GM21360 (cell line): Measurements from ENCODE around the gene CIDEA.

Experiments used
- ATAC-seq: cut with Tn5 transposase; IDR thresholded peaks from one replicate; pipeline ENCODE4 v1.9.1; 2021; ENCODE audit warnings: mild to moderate bottlenecking, moderate library complexity; ENCODE audit not compliant: unreplicated experiment

The CIDEA gene

DNA sequence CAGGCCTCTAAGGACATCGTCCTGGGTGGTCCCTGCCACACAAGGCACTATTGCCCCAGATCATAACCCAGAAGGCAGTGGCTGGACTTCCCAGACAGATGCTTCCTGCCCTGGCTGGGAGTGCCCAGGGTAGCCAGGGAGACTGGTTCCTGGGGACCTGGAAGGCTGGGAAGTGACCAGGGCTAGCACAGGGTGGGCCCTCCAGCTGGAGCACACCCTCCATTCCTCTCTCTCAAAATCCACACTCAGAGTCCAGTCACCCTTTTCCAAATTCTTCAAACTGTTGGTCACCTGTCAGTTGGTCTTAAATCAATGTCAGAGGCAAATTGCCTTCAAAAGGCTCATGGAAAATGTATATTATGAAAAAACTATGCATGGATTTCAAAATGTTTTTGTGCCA lies 42.3 kb downstream of the CIDEA start:
- ATAC-seq: no peak

DNA sequence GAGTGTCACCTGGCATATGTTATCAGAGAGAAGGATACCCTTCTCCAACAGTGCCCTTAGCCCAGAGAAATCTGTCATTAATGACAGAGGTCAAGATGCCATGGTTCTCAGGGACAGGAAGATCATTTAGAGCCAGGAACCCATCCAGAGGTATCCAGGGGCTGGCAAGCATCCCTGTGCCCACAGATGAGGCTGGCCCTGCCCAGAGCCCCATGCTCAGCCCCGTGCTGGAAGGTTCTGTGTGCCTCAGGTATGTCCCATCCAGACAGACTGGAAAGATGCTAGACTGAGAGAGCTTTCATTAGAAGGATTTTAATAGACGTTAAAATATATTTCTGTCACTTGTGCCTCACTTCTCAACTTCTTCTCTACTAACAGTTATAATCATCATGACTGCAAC lies 45.7 kb downstream of the CIDEA start:
- no peak for ATAC-seq

DNA sequence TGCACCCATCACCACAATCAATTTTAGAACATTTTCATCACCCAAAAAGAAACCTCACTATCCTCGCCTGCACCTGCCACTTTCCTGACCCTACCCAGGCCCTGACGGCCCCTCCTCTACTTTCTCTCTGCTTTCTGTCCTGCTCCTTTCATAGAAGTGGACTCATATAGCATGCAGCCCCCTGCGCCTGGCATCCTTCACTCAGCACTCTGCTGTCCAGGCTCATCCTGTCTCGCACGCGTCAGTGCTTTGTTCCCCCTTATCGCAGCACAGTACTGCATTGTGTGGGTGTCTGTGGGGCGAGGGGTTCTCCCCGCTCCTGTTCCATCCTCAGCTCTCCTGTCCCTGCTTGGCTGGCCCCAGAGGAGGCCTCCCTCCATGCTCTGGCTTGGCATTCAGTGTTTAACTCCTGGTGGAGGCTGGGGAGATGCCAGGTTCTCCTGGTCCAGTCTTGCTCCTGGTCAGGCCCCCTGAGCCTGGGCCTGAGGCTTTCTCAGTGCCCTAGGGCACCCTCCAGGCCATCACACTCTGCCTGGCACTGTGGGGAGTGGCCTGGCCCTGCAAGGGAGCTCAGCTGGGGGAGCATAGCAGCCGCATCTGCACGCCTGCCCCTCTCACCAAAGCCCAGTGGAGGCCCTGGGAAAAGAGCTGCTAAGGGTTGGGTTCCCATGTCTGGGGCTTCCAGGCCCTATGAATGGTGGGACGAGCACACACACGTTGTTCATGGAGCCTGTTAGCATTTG lies 47.3 kb downstream of the CIDEA start:
- no peak for ATAC-seq

DNA sequence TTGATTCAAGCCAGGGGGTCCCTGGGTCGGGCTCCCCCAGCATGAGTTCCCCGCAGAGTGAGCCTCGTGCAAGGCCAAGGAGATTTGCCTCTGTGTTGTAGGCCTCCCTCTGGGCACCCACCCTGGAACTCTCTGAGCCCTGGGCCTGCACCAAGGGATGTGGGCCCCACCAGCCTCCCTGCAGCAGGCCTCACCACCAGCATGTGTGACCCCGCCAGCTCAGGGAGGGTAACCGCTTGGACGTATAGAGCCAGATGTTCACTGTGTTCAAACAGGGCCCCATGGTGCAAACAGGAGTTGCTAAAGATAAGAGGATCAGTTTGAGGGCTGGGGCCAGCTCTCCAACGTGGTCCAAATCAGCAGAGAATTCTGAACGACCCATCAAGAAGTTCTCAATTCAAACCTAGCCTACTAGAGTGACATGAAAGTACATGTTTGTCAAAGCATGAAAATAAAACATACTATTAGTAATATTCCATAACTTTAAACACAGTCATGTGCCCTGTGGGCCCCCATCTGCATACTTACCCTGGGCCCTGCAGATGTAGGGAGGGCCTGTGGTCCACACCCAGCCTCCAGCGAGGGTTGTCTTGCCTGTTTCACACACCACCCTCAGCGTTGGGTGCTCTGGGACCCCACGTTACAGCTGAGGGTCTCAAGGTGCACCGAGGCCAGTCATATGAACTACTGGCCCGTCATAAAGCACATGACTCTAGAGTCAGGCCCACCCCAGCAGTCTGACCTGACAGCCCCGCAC lies 48.4 kb downstream of the CIDEA start:
- no peak for ATAC-seq

DNA sequence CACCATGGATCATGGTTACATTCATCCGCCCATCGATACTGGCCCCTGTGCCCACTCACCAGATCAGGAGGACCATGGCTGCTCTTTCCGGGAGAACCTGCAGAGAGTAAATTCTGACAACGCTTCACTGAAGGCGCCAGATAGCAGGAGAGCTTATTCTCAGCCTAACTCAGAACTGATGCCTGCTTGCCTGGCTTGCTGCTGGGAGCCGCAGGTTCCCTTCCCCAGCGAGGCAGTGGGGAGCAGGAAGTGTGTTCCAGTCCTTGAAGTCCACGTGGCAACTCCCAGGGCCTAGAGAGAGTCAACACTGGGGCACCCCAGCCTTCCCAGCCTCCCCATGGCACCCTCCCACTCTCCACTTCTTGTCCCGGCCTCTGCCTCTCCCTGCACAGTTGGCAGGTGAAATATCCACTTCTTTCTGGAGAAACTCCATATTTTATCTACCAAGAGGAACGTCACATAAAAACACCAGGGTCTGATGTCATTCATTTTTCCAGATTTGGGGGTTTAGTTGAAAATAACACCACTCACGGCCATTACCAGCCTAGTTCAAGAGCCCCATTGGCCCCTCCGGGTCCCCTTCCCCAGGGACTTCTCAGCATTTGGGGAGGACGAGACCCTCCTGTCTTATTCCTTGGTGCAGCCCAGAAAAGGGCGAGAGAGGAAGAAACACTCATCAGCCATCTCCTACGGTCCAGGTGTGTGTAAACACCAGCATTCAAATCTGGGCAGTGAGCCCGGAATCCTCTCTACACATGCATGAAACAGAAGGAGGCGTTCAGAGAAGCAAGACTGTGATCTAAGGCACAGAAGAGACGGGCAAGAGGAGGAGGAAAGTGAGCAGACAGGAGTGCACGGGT lies 50.4 kb downstream of the CIDEA start:
- no peak for ATAC-seq

DNA sequence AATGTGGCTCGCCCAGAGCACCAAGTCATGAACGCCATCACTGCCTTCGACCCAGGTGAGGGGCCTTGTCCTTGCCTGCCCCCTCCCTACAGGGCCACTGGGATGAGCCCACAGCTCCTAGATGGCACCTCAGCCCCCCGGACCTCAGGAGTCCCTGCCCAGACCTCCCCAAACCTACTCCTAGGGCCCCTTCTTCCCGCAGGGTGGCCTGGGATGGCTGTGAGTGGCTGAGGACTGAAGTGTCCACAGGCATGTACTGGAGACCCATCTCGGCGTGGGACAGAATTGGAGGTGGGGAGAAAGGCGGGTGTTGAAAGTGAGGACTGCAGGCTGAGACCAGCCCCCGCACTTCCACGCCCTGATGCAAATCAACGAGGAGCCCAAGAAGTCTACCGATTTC lies 51.0 kb downstream of the CIDEA start:
- no peak for ATAC-seq

DNA sequence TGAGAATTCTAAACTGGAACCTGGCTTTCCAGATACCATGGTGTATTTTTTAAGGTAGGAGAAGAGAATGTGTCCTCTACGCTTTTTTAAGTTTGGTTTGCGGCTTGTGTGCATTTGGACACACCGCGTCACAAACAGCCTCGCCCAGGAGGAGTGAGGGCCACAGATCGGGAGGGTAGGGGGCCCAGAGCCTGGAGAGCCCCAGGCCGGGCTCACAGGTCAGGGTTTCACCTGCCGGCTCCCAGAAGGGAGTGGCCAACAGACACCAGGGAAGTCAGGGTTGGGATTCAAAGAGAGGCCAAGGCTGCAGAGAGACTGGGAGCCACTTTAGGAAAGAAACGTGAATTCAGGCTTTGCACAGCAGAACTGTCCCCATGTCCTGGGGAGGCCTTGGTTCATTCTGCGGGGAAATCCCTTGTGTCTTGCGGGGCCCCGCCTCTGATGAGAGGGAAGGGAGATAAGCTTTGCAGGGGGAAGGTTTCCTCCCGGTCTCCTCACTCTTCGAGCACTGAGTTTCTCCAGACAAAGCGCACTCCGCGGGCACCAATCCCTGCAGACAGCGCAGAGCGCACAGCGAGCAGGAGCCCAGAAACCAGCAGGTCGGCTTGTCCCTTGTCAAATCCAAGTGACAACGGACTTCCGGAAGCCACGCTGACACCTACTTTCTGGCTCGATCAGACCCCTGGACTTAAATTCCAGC lies 51.9 kb downstream of the CIDEA start:
- ATAC-seq: no peak

DNA sequence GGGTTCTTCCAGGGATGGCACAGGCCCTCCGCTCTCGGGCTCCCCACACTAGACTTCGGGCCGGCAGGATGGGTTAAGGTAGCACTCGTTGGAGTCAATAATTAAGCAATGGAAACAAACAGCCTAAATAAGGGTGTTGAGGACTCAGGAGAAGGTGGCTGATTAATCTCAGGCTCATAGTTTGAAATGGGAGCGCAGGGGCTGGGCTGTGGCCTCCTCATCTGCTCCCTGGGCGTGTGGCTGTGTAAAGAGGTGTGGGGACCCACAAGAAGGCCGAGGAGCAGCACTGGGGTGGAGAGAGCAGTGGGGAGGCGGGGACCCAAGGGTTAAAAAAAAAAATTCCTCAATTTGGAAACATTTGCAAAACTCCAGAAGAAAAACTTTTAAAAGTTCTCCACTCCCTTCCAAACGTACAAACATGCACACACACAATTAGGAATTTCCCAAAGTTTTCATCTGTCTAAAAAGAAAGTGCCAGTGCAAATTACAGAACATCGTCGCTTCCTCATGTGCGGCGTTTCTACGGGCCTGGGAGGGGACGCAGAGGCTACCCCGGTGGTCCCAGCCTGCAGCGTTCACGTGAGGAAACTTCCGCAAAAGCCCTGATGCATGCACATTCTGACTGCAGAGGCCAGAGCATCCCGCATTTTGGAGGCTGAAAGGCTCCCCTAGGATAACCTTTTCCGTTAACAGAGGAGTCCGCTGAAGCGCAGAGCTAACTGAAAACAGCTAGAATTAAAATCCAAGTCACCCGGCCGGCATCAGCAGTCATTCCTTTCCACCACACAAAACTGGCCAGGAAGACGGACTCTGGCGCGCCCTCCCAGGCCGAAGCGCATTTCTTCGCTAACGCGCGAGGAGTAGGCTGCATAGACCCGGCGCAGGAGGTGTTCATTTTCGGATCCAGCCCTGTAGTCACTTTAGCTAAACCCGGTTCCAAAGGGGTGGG lies 52.9 kb downstream of the CIDEA start:
- ATAC-seq: no peak

DNA sequence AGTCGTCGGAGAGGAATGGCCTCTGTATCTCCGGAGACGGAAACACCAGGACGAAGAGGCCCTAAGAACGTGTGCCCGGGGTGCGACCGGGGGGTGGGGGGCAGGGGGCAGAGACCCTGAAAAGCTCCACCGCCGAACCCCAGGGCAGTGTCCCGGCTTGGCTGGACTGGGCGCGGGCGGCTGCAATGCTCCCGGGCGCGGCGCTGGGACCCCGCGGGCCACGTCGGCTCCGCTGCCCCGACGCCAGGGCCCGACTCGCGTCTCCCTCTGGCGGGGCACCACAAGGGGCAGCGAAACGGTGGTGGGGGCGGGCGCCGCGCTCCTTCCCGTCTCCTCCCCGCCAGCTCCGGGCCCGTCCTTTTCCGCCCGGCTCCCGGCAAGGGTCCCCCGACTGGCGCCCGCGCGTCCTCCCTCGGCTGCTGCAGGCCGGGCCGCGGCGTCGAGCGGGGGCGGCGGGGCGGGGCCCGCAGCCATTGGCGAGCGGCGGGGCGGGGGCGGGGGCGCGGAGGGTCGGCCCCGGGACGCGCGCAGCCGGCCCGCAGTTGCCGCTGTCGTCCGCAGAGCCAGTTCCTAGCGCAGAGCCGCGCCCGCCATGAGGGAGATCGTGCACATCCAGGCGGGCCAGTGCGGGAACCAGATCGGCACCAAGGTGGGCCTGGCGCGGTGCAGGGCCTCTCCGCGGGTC lies 53.7 kb downstream of the CIDEA start, which contains the start of gene TUBB6:
TUBB6 (plus strand) TSS at position 541 of the 685 bp plus-strand sequence; CDS start at position 593, 52 bp downstream.
- peak; percentile 64 for ATAC-seq

DNA sequence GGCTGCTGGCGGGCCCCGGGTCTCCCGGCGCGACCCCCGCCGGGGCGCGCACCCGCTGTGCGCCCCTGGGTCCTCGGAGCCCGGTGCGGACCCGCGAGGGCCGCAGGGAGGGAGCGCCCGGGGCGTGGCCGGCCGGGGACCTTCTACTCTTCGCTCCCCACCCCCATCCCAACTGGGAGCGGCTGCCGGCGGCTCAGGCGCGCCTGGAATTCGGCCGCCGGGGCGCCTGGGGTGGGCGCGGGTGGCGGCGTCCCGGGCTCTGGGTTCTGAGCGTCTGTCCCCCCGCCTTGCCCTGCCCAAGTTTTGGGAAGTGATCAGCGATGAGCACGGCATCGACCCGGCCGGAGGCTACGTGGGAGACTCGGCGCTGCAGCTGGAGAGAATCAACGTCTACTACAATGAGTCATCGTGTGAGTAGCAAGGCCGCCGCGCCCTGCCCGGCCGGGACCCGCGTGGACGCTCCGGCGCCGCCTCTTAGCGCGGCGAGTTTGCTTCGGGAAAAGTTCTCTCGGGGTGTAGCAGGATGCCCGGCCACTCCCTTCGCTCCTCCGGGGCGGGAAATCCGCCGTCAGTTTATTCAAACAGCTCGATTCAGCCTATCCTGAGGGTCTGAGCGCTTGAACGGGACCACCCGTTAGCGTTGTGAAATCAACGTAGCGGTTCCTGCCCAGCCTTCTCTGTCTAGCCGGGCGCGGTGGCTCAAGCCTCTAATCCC lies 54.4 kb downstream of the CIDEA start:
- peak; percentile 45 for ATAC-seq

DNA sequence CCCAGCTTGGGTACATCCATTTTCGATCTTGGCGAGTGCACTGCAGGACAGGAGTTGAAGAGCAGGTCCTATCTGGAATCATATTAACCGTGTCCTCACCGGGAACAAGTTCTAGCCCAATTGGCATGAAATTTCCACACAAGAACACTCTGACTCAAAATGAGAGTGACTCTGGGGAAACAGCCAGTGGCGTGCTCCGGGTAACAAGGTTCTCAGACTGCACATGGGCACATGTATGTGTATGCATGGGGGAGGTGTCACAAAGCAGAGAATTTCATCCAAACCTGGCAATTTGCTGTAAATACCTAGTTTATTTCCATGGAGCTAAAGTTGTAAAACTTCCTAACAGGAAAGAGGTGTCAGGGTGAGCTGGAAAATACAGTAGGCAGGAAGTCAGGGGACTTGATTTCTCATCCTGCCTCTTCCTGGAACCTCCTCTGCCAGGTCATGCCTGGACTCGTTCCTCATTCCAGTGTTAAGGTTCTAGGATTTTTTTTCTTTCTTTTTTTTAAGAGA lies 55.6 kb downstream of the CIDEA start:
- no peak for ATAC-seq

DNA sequence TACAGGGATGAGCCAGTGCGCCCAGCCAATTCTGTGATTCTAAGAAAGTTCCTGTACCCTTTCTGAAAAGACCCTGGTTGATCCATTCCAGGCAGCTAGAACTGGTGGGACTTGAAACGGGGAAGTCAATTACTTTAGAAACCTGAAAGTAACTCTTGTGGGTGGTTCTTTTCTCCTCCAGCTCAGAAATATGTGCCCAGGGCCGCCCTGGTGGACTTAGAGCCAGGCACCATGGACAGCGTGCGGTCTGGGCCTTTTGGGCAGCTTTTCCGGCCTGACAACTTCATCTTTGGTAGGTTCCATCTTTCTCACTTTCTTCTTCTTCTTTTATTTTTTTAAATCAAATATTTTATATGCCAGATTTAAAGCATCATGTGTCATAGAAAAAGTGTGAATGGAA lies 56.6 kb downstream of the CIDEA start:
- ATAC-seq: no peak

DNA sequence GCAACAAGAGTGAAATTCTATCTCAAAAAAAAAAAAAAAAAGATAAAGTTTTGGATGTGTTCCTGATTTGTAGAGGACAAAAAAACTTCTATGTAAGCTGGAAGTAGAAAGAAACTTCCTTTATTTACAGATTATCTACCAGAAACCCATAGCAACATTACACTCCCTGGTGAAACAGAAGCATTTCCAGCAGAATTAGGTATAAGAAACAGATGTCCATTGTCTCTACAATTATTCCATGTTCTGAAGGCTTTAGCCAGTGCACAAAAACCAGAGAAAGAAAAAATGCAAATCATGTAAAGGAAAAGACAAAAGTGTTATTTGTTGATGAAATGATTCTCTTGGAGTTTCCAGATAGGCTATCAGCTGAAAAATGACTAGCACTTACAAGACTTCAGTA lies 58.8 kb downstream of the CIDEA start:
- ATAC-seq: no peak

DNA sequence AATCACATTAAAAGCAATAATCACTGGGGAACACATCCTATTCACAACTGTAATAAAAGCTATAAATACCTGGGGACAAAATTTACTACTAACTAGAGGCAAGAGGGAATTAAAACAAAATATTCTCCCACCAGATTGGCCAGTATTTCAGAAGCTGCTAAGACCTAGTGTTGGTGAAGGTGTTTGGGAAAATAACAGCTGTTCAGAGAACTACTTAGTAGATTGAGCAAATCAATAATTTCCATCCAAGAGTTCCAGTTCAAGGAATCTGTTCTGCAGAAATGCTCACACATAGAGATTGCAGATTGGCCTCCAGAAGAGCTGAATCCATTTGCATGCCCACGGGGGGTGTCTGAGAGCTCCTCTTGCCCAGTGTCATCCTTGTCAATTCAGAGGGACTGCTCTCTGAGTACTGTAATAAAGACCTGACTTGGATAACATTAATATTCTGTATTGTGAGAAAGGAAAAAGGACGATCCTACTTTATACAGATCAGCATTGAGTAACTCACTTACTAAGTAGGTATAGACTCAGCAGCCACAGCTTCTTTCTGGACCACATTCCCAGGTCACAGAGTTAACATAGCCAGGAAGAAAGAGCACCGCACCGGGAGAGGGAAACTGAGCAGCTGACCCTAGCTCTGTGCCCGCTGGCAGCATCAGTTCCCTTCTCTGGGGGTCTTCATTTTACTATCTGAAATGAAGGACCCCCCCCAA lies 59.5 kb downstream of the CIDEA start:
- ATAC-seq: no peak

DNA sequence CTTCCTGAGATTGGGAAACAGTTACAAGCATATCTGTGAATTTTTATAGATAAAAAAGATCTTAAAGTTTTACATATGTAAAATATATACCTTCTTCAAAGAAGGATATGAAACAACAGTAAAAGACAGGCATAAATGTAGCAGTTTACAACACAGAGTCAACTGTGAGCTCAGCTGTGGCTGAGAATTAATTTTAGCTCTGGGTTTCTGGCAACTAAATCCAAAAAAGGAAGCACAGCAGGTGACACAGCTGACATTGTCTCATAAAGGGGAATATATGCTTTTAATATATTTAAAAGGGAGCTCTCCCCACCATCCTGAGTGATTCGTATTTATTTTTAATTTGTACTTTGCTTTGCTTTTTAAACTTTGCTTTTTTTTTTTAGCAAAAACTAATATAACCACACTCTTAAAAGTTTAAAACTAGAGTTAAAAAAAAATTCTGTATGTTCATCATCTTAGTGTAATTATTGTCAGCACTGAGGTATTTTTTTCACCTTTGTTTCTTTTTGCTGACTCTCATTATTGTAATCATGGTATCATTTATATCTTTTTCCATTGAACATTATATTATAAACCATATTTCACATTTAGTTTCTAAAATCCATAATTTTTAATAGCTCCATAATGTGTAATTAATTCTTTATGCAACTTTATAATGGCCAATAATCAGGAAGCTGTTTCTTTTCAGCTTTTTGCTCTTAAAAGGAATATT lies 60.6 kb downstream of the CIDEA start:
- ATAC-seq: no peak

DNA sequence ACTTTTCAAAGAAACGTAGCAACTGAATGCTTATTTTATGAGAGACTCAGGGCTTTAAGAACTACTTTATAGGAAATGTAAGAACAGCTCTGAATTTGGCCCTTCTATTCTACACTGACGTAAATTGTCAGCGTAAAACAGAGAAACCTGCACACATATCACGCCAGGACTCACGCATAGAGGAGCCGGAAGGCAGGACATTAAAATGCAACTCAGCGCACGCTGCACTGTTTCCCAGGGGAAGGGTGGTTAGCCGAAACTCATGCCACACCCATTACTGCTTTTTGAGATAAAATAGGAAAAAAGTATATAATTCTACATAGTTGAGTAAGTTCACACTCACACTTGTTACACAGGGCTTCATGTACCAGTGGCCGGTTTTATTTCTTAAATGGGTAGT lies 61.3 kb downstream of the CIDEA start:
- no peak for ATAC-seq

DNA sequence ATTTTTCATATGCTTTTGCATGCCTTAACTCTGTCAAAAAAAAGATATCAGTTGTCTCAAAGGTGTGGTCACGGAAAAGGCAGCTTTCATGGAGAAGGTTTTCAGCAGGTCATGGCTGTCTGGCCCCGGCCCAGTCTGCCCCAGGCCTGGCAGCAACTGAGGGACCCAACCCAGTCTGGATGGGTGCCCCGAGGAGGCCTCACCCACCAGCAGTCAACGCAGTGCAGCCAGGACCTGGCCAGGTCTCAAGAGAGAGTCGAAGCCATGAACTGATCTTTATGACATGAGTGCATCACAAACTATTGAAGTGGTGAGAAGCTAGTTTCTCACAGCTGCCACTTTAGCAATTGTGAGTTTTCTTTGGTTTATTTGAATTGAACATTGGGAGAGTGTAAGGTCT lies 61.8 kb downstream of the CIDEA start:
- ATAC-seq: no peak
